Cardiac septum (tissue), 1 donor: Measurements from ENCODE around the gene VANGL1. TPM values are rescaled to one million over a fixed set of nuclear protein-coding genes. Genes with fewer than 3 reads are reported as not detected.

Experiments used
- DNase-seq: peaks from one replicate; pipeline ENCODE4 v3.0.0-alpha.2; 2020; ENCODE audit warnings: low spot score
- intact Hi-C: fragments of 100-400 bp; cut with DNase I; formaldehyde crosslinking; loops from one replicate; pipeline ENCODE4 v1.14.0; 2022
- total RNA-seq: library from RNA; stranded (reverse); fragmentation: NEBNext Ultra II Directional; extraction: Animal tissue kit (Norgen Biotek cat#: 25700); gene quantifications from one replicate; pipeline ENCODE4 v1.2.1, GENCODE V29; 2021
- donor health status: DM: no; HTN: no; CAD: no.

Gene VANGL1
- total RNA-seq, 1 donor from 2014 or later = 7.8 TPM

GRCh38 chr1:115661157-115661556 is 19.4 kb downstream of the VANGL1 start:
- no peak for DNase-seq
- intact Hi-C loops = no loop called here

DNA sequence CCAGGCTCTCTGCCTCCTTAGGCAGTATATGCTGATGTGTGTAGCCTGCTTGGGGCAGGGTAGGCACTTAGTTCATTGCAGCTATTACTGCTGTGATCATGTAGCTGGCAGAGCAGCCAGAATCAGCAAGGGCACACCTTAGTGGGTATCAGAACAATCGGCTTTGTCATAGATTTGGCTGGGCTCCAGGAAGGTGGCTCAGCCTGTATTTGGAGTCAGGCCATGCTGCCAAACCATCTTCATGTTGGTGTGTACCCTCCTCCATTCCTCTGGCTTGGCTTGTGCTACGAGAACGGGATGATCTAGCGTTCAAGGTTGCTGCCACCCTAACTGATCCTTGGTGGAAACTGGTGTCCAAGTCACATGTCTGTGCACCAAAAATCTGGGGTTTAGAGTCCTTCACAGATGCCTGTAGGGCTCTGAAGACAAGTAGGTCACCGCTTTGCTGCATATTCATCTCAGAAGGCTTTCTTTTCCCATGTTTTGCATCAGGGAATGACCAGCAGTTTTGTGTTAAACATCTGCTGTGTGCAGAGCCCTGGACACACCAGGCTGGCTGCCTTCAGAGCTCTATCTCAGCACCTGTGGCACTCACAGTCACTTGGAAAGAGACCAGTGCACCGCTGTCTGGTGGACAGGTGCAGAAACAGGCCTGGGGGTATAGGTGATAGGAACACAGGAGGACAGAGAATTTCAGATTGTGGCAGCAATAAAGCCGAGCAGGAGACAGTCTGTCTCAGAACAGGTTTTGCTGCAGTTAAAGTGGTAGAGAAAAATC is 23.7 kb downstream of the VANGL1 start:
- intact Hi-C loops = no loop called here

DNA sequence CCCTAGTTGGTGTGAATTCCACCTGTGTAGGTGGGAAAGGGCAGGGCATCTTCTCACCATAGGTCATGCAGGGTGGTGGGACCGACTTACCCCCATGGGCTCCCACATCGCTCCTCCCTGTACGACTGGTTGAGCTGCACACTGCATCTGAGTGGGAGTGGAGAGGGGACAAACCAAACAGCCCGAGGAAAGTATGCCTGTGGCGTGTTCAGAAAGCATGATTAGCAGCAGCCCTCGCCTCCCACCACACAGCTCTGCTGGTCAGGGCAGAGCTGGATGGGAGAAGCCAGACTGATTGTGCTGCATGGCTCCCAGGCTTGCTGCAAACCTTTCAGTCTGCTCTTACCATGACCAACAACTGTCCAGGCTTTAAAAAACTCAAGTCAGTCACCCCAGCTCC is 24.4 kb downstream of the VANGL1 start:
- no peak for DNase-seq
- intact Hi-C loops = no loop called here

More for the DNA sequence above, 23.7 kb downstream of the VANGL1 start:
- no peak for DNase-seq

DNA sequence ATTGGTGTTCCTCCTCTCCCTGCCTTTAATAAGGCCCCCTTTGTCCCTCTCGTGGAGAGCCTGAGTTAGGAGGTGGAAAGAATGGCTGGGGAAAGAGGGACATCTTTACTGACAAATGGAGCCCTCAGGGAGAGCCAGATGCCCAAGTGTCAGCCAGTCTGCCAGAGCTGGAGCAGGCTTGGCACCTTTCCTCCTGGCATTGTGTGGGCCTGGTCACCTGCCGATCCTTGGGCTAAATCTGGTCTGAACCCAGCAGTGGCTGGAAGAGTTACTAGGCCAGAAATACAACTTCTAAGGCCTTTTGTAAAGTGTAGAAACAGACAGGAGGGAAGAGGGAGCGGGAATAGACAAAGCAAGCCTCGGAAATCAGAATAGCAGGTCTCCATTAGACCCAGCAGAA is 24.9 kb downstream of the VANGL1 start:
- intact Hi-C loops = no loop called here
- DNase-seq = peak; percentile 85

GRCh38 chr1:115668579-115668978 is 26.8 kb downstream of the VANGL1 start:
- intact Hi-C loops = no loop called here
- DNase-seq = no peak

DNA sequence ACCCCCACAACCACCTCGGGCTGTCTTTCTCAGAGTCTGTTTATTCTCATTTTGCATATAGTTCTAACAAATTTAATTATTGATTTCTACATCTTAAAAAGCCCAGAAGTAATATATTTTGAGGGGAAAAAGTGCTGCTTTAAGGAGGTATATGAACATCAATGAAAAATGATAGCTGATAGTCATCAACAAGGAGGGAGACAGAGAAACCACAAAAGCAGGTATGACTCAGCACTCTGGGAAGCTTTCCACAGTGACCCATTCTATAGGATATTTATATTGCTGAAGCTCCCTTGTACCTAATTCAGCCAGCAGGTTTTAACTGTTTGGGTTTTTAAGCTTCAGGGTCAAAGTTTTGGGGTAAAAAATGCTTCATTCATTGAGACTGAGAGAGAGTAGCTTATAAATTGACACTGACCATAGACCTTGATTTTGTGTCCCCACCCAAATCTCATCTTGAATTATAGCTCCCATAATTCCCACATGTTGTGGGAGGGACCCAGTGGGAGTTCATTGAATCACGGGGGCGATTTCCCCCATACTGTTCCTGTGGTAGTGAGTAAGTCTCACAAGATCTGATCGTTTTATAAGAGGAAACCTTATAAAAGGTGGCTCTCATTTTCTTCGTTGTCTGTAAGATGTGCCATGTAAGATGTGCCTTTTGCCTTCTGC is 27.4 kb downstream of the VANGL1 start:
- DNase-seq = no peak
- intact Hi-C loops = no loop called here

DNA sequence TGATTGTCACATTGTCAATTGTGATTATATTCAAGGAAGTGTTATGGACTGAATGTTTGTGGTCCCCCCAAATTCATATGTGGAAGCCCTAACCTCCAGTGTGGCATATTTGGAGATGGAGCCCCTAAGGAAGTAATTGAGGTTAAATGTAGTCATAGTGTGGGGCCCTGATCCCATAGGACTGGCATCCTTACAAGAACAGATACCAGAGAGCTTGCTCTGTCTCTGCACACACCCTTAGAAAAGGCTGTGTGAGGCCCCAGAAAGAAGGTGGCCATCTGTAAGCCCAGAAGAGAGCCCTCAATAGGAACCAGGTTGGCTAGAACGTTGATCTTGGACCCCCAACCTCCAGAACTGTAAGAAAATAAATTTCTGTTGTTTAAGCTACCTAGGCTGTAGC is 28.1 kb downstream of the VANGL1 start:
- no peak for DNase-seq
- intact Hi-C loops = no loop called here

DNA sequence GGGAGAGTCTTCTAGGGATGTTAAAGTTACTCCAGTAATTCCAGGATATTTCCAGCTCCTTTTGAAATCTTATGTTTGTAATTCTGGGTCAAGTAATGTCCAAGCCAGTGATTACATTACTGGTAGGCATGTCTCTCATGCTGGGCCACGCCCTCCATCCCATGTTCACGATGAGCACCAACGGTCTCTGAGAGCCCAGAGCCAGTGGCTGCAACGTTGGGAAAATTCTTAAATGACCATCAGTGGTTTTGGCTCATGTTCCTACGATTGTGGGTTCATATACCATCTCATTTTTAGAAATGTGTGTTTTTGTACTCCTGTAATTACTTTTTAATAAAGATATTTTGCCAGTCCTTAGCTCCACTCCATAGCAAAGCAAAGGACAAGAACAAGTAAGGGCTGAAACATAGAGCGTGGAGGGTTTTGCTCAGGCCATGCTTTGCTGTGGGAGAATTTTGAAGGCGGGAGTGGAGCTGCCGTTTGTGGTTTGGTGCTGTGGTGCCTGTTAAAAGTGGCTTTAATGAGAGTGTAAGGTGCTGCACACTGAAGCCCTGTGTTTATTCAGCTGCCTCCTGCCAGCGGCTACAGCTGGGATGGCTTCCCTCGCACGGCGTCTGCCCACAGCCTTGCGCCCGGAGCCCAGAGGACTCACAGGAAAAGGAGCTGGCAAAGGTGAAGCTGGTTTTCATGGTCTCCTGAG is 28.9 kb downstream of the VANGL1 start:
- intact Hi-C loops = no loop called here
- DNase-seq = no peak

DNA sequence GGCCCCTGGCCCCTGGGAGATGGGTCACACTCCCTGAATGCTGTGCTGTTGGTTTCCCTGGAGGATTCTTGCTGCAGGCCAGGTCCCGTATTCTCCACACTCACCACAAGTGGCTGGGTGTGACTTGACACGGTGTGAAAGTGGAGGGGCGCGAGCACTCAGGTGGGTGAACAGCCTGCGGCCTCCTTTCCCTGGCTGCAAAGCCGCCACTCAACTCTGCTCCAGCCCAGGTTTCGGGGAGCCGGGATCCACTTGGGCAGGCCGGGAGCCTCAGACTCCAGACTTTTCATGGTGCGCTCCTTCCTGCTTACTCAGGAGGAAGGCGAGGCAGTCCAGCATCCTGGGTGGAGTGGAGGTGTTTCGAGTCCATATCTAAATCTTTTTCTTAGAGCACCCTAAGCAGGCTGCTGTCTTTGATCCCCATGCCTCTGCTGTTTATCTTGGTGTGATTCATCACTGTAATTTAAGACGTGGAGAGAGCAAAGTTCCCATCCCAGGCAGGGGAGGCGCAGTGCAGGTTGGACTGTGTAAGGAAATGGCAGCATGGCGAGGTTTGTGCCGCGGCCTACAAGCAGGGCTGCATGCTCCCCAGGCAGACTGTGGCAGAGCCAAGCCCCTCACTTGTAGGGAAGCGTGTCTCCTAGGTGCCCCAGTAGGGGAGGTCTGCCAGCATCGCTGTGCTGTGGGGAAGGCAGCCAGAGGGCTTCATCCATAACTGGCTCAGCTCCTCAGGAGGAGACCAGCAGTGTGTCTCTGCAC is 29.6 kb downstream of the VANGL1 start:
- intact Hi-C loops = no loop called here
- DNase-seq = no peak

GRCh38 chr1:115672224-115673009 is 30.6 kb downstream of the VANGL1 start:
- no peak for DNase-seq
- intact Hi-C loops = no loop called here

- no peak for DNase-seq
- intact Hi-C loops = no loop called here
These were observed 34.9 kb downstream of the VANGL1 start for GRCh38 chr1:115676498-115677181.

DNA sequence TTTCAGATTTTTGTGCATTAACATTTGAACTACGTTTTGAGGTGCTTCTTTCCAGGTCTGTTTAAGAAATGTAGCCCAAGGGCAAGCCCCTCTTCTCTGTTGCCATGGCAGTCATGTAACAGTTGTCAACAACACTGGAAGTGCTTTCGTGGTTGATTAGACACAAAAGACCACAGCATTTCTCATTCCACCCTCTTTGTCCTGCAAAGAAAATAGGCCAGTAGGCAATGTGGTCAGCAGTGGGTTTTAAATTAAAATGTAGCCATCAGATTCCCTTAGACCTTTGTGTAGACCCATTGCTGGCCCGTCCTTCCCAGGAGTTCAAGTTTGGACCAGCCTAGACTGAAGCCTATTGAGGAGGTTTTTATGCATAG is 35.4 kb downstream of the VANGL1 start:
- intact Hi-C loops = no loop called here
- no peak for DNase-seq

- no peak for DNase-seq
- intact Hi-C loops = no loop called here
These were observed 35.8 kb downstream of the VANGL1 start for GRCh38 chr1:115677565-115677964.

- intact Hi-C loops = no loop called here
These were observed 36.4 kb downstream of the VANGL1 start for GRCh38 chr1:115678141-115678540.

GRCh38 chr1:115679141-115679611 is 37.4 kb downstream of the VANGL1 start:
- DNase-seq = no peak
- intact Hi-C loops = no loop called here

More at GRCh38 chr1:115678141-115678540, 36.4 kb downstream of the VANGL1 start:
- DNase-seq = no peak

GRCh38 chr1:115680730-115681111 is 39.0 kb downstream of the VANGL1 start:
- DNase-seq = no peak
- intact Hi-C loops = no loop called here

DNA sequence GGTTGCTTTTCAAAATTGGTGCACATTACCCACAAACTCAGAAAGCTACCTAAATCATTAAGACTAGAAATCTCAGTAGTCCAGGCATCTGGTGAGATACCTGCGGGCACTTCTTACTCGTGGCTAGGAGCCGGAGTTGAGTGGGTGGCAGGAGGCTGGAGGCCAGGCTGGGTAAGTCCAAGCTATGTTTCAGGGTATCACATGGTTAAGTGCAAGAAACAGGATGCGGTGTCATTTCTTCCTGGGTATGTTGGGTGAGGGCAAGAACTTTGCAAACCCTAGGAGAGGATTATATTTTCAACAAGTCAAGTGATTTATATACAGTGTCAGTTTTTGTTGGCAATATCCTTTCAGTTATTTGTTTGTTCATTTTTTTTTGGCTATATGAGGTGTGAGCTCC is 41.0 kb downstream of the VANGL1 start:
- no peak for DNase-seq

GRCh38 chr1:115685029-115685705 is 43.4 kb downstream of the VANGL1 start:
- DNase-seq = no peak
- intact Hi-C loops = no loop called here

More for the DNA sequence above, 41.0 kb downstream of the VANGL1 start:
- intact Hi-C loops = no loop called here
